C4-2B (cell line): Measurements from ENCODE around the gene SCRG1.

Source experiments
- ZFX ChIP-seq: fragments of 450-650 bp; IDR thresholded peaks from 2 replicates; pipeline ENCODE4 v1.6.1; 2017
- TF ChIP-seq, protein P1 (sequence below): fragments of 450-650 bp; conservative IDR thresholded peaks from 2 replicates; pipeline ENCODE4 v1.5.1; 2017; ENCODE audit warnings: mild to moderate bottlenecking

DNA sequence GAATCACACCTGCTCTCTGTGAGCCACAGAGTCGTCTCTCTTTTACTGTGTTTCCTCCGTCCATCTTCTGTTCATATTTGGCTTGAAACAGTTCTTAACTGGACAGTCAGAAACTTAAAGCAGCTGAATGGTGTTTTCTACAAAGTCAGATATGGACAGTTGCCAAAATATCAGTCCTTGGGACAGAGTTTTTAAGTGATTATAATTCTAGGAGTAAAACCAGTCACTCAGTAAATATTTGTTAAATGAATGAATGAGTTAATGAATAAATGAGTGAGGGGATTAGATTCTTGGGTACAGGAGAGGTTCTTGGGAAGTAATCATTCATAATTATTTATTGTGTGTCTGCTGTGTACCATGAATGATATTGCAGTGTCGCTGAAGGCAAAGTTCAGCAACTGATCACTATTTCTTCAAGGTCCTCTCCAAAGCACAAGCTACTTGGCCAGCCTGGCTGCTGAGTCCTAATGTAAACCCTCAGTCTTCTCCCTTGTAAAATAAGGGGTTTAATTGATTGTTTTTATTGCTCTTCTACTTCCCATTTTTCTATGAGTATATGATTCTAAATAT is 5.5 kb upstream of the SCRG1 start:
- TF ChIP-seq, protein P1, sequence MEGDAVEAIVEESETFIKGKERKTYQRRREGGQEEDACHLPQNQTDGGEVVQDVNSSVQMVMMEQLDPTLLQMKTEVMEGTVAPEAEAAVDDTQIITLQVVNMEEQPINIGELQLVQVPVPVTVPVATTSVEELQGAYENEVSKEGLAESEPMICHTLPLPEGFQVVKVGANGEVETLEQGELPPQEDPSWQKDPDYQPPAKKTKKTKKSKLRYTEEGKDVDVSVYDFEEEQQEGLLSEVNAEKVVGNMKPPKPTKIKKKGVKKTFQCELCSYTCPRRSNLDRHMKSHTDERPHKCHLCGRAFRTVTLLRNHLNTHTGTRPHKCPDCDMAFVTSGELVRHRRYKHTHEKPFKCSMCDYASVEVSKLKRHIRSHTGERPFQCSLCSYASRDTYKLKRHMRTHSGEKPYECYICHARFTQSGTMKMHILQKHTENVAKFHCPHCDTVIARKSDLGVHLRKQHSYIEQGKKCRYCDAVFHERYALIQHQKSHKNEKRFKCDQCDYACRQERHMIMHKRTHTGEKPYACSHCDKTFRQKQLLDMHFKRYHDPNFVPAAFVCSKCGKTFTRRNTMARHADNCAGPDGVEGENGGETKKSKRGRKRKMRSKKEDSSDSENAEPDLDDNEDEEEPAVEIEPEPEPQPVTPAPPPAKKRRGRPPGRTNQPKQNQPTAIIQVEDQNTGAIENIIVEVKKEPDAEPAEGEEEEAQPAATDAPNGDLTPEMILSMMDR, result no peak
- TF ChIP-seq ZFX, result no peak
